AG04450 (cell line): Measurements from ENCODE around the gene ROPN1. TPM values are rescaled to one million over a fixed set of nuclear protein-coding genes. Genes with fewer than 3 reads are reported as not detected.
"Not testable (repeated sequence)": the region's sequence is repeated elsewhere in the genome, so short reads cannot be mapped to it uniquely, and the experiment has no call there.

ENCODE experiments used
- CTCF ChIA-PET: fragments of 300-600, 350-600 bp; formaldehyde crosslinking; extraction: SDS; loops from one replicate; lab custom pipeline; 2022; ENCODE audit warnings: antibody characterized with exemption, inconsistent platforms; lab: Charles Lee
- POLR2A ChIA-PET: fragments of 350-600 bp; formaldehyde crosslinking; extraction: SDS; loops from one replicate; lab custom pipeline; 2021; ENCODE audit warnings: antibody characterized with exemption, inconsistent platforms; lab: Yijun Ruan, JAX
- DNase-seq: peaks from one replicate; pipeline ENCODE4 v3.0.0-alpha.2; 2011; ENCODE audit warnings: low read depth, low spot score
- H3K27ac ChIP-seq: one replicate; pipeline ENCODE4 v1.5.1; 2012; ENCODE audit warnings: low read depth, low read length, control low read depth
- H3K27me3 ChIP-seq: one replicate; pipeline ENCODE4 v1.6.0; 2012; ENCODE audit warnings: low read length; ENCODE audit not compliant: control insufficient read depth, insufficient read depth
- H3K4me3 ChIP-seq: 2 replicates; pipeline ENCODE4 v1.5.1; 2011; ENCODE audit warnings: mild to moderate bottlenecking, low read depth, low read length, control low read depth
- H3K9me3 ChIP-seq: 2 replicates; pipeline ENCODE4 v1.5.1; 2012; ENCODE audit warnings: low read length; ENCODE audit not compliant: control insufficient read depth, insufficient read depth
- CTCF ChIP-seq: IDR thresholded peaks from 2 replicates; pipeline ENCODE4 v1.5.1; 2011; ENCODE audit warnings: low read depth, low read length, control low read depth, inconsistent platforms
- polyA plus RNA-seq: library from polyadenylated mRNA; depleted of rRNA; stranded (reverse); fragments of >200 nt; gene quantifications from 2 replicates; pipeline ENCODE4 v1.2.3, GENCODE V29; 2011

ROPN1 gene
- polyA plus RNA-seq, 1 experiment: 0.29 TPM

DNA sequence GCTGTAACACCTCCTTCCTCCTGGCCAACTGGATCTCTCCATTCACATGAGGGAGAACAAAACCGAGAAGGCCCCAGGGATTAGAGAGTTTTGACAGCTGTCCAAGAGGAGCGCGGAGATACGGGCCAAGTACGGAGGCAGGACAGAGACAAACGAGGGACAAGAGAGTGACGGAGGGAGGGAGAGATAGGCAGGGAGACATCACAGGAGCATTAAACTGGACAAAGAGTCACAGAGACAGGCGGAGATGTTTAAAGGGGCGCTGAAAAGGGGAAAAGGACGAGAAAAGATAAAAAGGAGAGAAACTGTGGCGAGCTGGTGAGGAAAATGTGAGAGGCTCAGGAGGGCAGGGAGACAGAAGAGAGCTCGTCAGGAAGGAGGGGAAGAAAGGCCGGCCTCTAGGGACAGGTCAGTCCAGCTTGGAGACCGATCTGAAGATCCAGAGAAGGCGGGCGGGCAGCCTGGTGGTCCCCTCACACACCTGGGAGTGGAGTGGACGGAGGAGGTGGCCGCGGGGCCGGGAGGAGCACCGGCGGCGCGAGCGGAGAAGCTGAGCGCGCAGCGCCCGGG is 40.5 kb upstream of the ROPN1 start:
- Histone ChIP-seq H3K27me3 (peaks cover 37% of the 10 kb centered on the region), H3K27ac (no peak overlapping the region), H3K4me3 (peak overlapping the region; percentile 71), H3K9me3 (no peaks in the 10 kb centered on the region; the same call in none of the 2 replicates)
- DNase-seq: no peak
- POLR2A ChIA-PET: interaction anchor here (0.5 to 1.4 kb wide), 4 partner anchors 10 to 250 kb away, joined by 3 to 5 read pairs (median 4); no protein-coding TSS in a partner anchor
- CTCF ChIA-PET: interaction anchor here (0.5 to 3.3 kb wide), 46 partner anchors 9 to 595 kb away, joined by 3 to 17 read pairs (median 4); no protein-coding TSS in a partner anchor
- TF ChIP-seq CTCF: no peak

DNA sequence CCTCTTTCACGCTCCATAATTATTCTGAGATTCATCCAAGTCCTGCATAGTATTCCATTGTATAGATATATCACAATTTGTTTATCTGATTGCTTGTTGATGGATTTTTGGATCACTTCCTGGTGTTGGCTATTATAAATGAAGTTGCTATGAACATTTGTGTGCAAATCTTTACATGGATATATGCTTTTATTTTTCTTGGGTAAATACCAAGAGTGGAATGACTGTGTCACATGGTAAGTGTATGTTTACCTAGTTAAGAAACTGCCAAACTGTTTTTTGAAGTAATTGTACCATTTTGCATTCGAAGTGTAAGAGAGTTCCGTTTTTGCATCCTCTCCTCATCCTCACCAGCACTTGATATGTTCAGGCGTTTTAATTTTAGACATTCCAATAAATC is 34.6 kb upstream of the ROPN1 start:
- no peak overlapping the region for H3K27ac ChIP-seq
- H3K27me3 ChIP-seq: peaks cover 21% of the 10 kb centered on the region
- ChIA-PET CTCF (interaction anchor here (0.7 to 1.3 kb wide), 4 partner anchors 53 to 442 kb away, joined by 3 to 6 read pairs (median 4); no protein-coding TSS in a partner anchor), POLR2A (interaction anchor here (0.7 kb wide), 1 partner anchor 237 kb away, joined by 5 read pairs; no protein-coding TSS in a partner anchor)
- no peak overlapping the region for H3K4me3 ChIP-seq
- no peak for TF ChIP-seq CTCF
- H3K9me3 ChIP-seq: no peaks in the 10 kb centered on the region
- DNase-seq: no peak

DNA sequence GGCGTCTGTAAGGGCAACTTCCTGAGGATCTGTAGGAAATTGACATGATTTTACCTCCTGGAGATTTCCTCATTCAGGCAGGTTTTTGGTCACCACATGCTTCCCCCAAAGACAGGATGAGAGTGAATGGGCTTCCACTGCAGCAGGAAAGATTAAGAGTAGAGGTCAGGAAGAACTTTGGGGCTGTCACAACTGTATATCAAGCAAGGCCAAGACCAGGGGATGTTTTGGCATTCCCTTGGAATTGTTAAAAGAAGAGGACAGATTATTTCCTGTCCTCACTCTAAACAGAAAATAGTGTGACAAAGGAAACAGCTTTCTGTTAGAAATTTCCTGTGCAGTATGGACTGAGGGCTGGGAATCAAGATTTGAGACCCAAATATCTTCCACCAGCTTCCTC is 31.6 kb upstream of the ROPN1 start:
- CTCF ChIA-PET: interaction anchor here (0.9 kb wide), 1 partner anchor 9 kb away, joined by 5 read pairs; the partner anchor contains the start of gene KALRN

DNA sequence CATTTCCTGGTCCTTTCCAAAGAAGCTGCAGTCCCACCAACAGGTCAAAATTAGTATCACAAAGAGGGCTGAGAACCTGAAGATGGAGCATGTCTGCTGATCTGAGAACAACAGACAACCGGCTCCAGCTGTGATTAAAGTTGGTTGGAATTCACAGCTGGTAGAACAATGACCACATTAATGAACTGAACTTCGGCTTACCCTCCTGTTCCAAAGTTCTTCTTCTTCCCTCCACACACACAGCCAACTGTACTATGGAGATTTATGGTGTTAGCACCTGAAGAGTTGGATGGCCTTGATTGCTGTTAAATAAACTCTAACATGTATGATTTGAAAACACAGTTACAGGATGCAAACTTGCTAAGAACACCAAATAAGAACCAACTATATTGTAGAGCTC is 27.4 kb upstream of the ROPN1 start:
- ChIA-PET CTCF (interaction anchor here (0.5 to 1.2 kb wide), 3 partner anchors 14 to 405 kb away, joined by 4 to 5 read pairs (median 4); partner anchors contain the start of gene KALRN), POLR2A (no interaction called here)
- Histone ChIP-seq H3K27ac (no peak overlapping the region), H3K4me3 (no peak overlapping the region), H3K27me3 (peaks cover 23% of the 10 kb centered on the region), H3K9me3 (no peaks in the 10 kb centered on the region)
- TF ChIP-seq CTCF: no peak
- no peak for DNase-seq

More for the DNA sequence above, 31.6 kb upstream of the ROPN1 start:
- H3K9me3 ChIP-seq, H3K4me3 ChIP-seq, POLR2A ChIA-PET, H3K27ac ChIP-seq, DNase-seq: not testable (repeated sequence)
- H3K27me3 ChIP-seq: peaks cover 35% of the 10 kb centered on the region

DNA sequence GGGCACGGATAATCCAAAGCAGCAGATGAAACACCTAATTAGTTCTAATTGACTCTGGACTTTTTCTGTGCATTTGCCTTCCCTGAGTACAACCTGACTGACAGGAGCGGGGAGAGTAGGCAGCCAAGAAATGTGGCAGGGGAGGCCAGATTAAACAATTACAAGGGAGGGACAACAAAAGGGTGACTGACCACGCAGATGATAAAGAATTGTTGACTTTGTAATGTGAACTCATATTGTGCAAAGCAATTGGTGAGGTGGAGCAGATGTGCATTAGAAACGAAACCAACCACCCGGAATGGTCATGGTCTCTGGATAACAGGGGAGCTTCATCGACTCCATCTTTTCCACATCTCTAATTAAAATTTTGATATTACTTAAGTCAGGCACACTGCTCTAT is 25.6 kb upstream of the ROPN1 start:
- H3K9me3 ChIP-seq, DNase-seq, H3K27ac ChIP-seq, H3K4me3 ChIP-seq, POLR2A ChIA-PET: not testable (repeated sequence)
- H3K27me3 ChIP-seq: peaks cover 21% of the 10 kb centered on the region
- CTCF ChIA-PET: interaction anchor here (1.1 to 4.9 kb wide), 8 partner anchors 59 to 542 kb away, joined by 3 to 42 read pairs (median 11); no protein-coding TSS in a partner anchor

DNA sequence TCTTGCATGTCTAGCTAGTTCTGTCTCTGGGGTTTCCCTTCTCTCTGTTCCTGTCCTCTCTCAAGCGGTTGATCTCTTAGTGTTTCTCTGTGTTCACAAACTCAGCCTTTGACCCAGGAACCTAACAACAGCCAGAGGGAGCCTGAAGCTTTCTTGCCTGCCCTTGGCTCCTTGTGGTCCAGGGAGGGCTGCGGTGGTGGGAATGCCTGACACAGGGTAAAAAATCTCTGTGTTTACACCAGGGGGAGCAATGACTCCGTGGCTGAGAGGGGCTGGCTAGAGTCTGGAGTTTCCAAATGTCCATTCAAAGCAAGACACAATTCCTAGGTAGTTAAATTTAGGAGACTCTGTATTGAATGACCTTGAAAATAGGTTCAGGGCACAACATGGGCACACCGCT is 24.6 kb upstream of the ROPN1 start:
- not testable (repeated sequence) for H3K27ac ChIP-seq, DNase-seq

More for the DNA sequence above, 24.6 kb upstream of the ROPN1 start:
- H3K9me3 ChIP-seq, POLR2A ChIA-PET, H3K4me3 ChIP-seq: not testable (repeated sequence)
- peaks cover 21% of the 10 kb centered on the region for H3K27me3 ChIP-seq
- CTCF ChIA-PET: interaction anchor here (0.6 to 4.9 kb wide), 19 partner anchors 9 to 543 kb away, joined by 3 to 42 read pairs (median 3); no protein-coding TSS in a partner anchor
- TF ChIP-seq CTCF: peak; percentile 53
